Measurements from ENCODE around the gene DIP2B. TPM values are rescaled to one million over a fixed set of nuclear protein-coding genes. Genes with fewer than 3 reads are reported as not detected.

The DIP2B gene
- total RNA-seq, 1 donor from 2014 or later: 21.1 TPM

DNA sequence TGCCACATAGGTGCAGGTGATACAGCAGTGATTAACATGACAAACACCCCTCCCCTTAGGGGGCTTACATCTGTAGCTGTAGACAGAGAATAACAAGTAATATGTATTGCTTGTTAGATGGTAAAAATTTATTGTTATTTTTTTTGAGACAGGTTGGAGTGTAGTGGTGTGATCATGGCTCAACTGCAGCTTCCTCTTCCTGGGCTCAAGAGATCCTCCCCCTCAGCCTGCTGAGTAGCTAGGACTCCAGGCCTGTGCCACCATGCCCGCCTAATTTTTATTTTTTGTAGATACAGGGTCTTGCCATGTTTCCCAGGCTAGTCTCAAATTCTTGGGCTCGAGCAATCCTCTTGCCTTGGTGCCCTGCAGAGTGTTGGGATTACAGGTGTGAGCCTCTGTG lies 19.8 kb downstream of the DIP2B start:
- no peak for DNase-seq (ENCODE audit: low read depth)
- peaks cover 3% of the 10 kb centered on the region for H3K36me3 ChIP-seq (ENCODE audit: control insufficient read depth, insufficient read depth, low read length)
- no peak for TF ChIP-seq CTCF (IDR thresholded peaks at IDR 0.05; ENCODE audit: insufficient read depth, low read length, severe bottlenecking)
- no peak for FAIRE-seq
- no peak overlapping the region for H3K4me3 ChIP-seq (ENCODE audit: low read depth, low read length)
- H3K27me3 ChIP-seq (ENCODE audit: control insufficient read depth, insufficient read depth, low read length): no peaks in the 10 kb centered on the region

DNA sequence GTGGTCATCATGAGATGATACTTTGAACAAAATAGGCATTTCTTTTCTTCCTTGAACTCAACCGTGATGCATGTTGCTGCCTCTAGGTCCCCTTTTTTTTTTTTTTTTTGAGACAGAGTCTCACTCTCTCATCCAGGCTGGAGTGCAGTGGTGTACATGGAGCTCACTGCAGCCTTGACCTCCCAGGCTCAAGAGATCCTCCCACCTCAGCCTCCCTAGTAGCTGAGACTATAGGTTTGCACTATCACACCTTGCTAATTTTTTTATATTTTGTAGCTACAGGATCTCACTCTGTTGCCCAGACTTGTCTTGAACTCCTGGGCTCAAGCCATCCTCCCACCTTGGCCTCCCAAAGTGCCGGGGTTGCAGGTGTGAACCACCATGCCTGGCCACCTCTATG lies 20.6 kb downstream of the DIP2B start:
- no peak overlapping the region for H3K4me3 ChIP-seq (ENCODE audit: low read depth, low read length)

GRCh38 chr12:50527359-50527726 lies 22.6 kb downstream of the DIP2B start:
- no peaks in the 10 kb centered on the region for H3K27me3 ChIP-seq (ENCODE audit: control insufficient read depth, insufficient read depth, low read length)
- no peak overlapping the region for H3K4me3 ChIP-seq (ENCODE audit: low read depth, low read length)
- no peak for TF ChIP-seq CTCF (IDR thresholded peaks at IDR 0.05; ENCODE audit: insufficient read depth, low read length, severe bottlenecking)
- FAIRE-seq (no peak), DNase-seq (ENCODE audit: low read depth) (no peak)
- peaks cover under 1% of the 10 kb centered on the region for H3K36me3 ChIP-seq (ENCODE audit: control insufficient read depth, insufficient read depth, low read length)

More for the DNA sequence above, 20.6 kb downstream of the DIP2B start:
- no peak for TF ChIP-seq CTCF (IDR thresholded peaks at IDR 0.05; ENCODE audit: insufficient read depth, low read length, severe bottlenecking)
- DNase-seq (ENCODE audit: low read depth): no peak
- no peak for FAIRE-seq
- Histone ChIP-seq H3K27me3 (ENCODE audit: control insufficient read depth, insufficient read depth, low read length) (no peaks in the 10 kb centered on the region), H3K36me3 (ENCODE audit: control insufficient read depth, insufficient read depth, low read length) (peaks cover 3% of the 10 kb centered on the region)

DNA sequence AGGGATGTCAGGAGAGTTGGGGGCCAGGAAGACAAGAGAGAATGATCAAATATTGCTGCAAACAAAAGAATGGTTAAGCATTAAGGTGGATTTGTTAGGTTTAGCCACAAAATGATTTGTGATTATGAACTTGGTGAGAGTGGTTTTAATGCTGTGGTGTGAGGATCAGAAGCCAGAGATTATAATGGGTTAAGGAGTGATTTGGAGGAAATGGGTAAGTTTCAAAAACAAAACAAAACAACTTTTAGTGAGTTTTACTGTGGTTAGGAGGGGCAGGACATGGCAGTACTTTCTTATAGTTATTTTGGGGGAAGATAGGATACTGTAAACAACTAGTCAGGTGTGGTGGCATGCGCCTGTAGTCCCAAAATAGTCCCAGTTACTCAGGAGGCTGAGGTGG lies 24.0 kb downstream of the DIP2B start:
- FAIRE-seq: no peak
- H3K36me3 ChIP-seq (ENCODE audit: control insufficient read depth, insufficient read depth, low read length): no peaks in the 10 kb centered on the region
- DNase-seq (ENCODE audit: low read depth): no peak
- no peaks in the 10 kb centered on the region for H3K27me3 ChIP-seq (ENCODE audit: control insufficient read depth, insufficient read depth, low read length)
- no peak for TF ChIP-seq CTCF (IDR thresholded peaks at IDR 0.05; ENCODE audit: insufficient read depth, low read length, severe bottlenecking)
- no peak overlapping the region for H3K4me3 ChIP-seq (ENCODE audit: low read depth, low read length)

GRCh38 chr12:50529345-50529744 lies 24.6 kb downstream of the DIP2B start:
- Histone ChIP-seq H3K27me3 (ENCODE audit: control insufficient read depth, insufficient read depth, low read length) (no peaks in the 10 kb centered on the region), H3K4me3 (ENCODE audit: low read depth, low read length) (no peak overlapping the region), H3K36me3 (ENCODE audit: control insufficient read depth, insufficient read depth, low read length) (no peaks in the 10 kb centered on the region)
- no peak for TF ChIP-seq CTCF (IDR thresholded peaks at IDR 0.05; ENCODE audit: insufficient read depth, low read length, severe bottlenecking)
- DNase-seq (ENCODE audit: low read depth) (no peak), FAIRE-seq (no peak)

DNA sequence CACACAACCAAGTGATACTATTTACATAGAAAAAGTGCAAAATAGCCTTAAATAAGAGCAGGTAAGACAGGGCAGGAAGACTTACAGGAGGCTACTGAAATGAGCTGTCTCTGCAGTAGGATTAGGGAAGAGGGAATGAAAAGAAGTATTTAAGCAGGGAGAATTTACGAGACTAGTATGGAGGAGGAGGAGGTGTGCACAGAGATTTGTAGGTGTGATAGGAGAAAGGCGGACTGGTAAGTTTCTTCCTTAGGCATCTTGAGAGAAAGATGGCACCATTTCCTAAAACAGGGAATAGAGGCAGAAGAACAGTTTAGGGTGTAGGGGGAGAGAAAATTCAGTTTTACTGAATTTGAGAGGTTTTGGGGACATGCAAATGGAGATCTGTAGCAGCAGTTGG lies 25.7 kb downstream of the DIP2B start:
- FAIRE-seq (no peak), DNase-seq (ENCODE audit: low read depth) (no peak)
- TF ChIP-seq CTCF (IDR thresholded peaks at IDR 0.05; ENCODE audit: insufficient read depth, low read length, severe bottlenecking): no peak
- H3K36me3 ChIP-seq (ENCODE audit: control insufficient read depth, insufficient read depth, low read length): no peaks in the 10 kb centered on the region
- H3K4me3 ChIP-seq (ENCODE audit: low read depth, low read length): no peak overlapping the region
- H3K27me3 ChIP-seq (ENCODE audit: control insufficient read depth, insufficient read depth, low read length): no peaks in the 10 kb centered on the region
